HUES6 (cell line): ENCODE measurements around the gene C19orf53.
"Not testable (repeated sequence)": the region's sequence is repeated elsewhere in the genome, so short reads cannot be mapped to it uniquely, and the experiment has no call there.

Experiments
- H3K27ac ChIP-seq: 2 replicates; pipeline ENCODE4 v1.7.0; 2013; ENCODE audit warnings: low read depth, mild to moderate bottlenecking, low read length, inconsistent platforms
- H3K27me3 ChIP-seq: 2 replicates; pipeline ENCODE4 v1.6.1; 2013; ENCODE audit warnings: low read length; ENCODE audit not compliant: control insufficient read depth, insufficient read depth
- H3K36me3 ChIP-seq: 2 replicates; pipeline ENCODE4 v1.6.1; 2013; ENCODE audit warnings: low read length; ENCODE audit not compliant: control insufficient read depth, insufficient read depth
- H3K4me1 ChIP-seq: 2 replicates; pipeline ENCODE4 v1.6.1; 2013; ENCODE audit warnings: low read length; ENCODE audit not compliant: control insufficient read depth, insufficient read depth
- H3K4me3 ChIP-seq: 2 replicates; pipeline ENCODE4 v1.5.1; 2013; ENCODE audit warnings: low read depth, low read length
- H3K9ac ChIP-seq: one replicate; pipeline ENCODE4 v1.6.1; 2013; ENCODE audit warnings: mild to moderate bottlenecking, low read length
- H3K9me3 ChIP-seq: 2 replicates; pipeline ENCODE4 v1.6.1; 2013; ENCODE audit warnings: low read depth, low read length; ENCODE audit not compliant: control insufficient read depth, insufficient read depth

Gene C19orf53

DNA sequence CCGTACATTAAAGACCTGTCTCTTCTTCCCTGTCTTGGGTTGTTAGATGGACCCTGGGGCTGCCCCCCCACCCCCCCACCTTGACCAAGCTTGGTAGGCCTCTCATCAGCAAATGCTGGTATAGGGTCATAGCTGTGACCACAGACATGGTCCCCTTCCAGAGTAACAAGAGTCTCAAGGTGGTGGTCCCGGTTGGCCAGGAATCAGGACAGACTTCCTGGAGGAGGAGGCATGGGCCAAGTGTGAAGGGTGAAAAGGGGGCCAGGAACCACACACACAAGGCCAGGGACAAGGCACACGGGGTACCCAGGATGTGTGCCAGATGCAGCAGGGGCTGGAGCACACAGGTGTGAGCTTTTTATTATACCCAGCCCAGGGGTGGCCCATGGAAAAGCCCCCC lies 11.0 kb upstream of the C19orf53 start:
- H3K9me3 ChIP-seq, result no peaks in the 10 kb centered on the region
- H3K9ac ChIP-seq, result no peak overlapping the region
- no peaks in the 10 kb centered on the region for H3K27me3 ChIP-seq
- peaks cover 10% of the 10 kb centered on the region; the same call in 1 of the 2 replicates for H3K4me1 ChIP-seq
- H3K36me3 ChIP-seq, result peaks cover 40% of the 10 kb centered on the region
- H3K27ac ChIP-seq, result no peak overlapping the region
- H3K4me3 ChIP-seq, result no peak overlapping the region

- H3K36me3 ChIP-seq, result peaks cover 38% of the 10 kb centered on the region
- no peaks in the 10 kb centered on the region for H3K9me3 ChIP-seq
- peak within 1 kb of the TSS; percentile 72 for H3K4me3 ChIP-seq
- H3K9ac ChIP-seq, result peak within 1 kb of the TSS; percentile 88
- H3K27ac ChIP-seq, result no peak within 1 kb of the TSS
- H3K4me1 ChIP-seq, result peaks cover 10% of the 10 kb centered on the region; the same call in 1 of the 2 replicates
- no peaks in the 10 kb centered on the region for H3K27me3 ChIP-seq
Measured at GRCh38 chr19:13764101-13764807, 10.0 kb upstream of the C19orf53 start, which contains the start of gene MRI1. TSS of gene MRI1 (plus strand) at chr19:13764522. CDS start at chr19:13764589, 67 bp downstream.

- Histone ChIP-seq H3K27ac (no peak overlapping the region), H3K9ac (peak overlapping the region; percentile 67), H3K4me1 (peaks cover 10% of the 10 kb centered on the region; the same call in 1 of the 2 replicates), H3K36me3 (peaks cover 38% of the 10 kb centered on the region), H3K27me3 (no peaks in the 10 kb centered on the region), H3K9me3 (no peaks in the 10 kb centered on the region), H3K4me3 (peak overlapping the region; percentile 72)
Measured at GRCh38 chr19:13764821-13765394, 9.3 kb upstream of the C19orf53 start.

- Histone ChIP-seq H3K36me3 (peaks cover 35% of the 10 kb centered on the region), H3K27ac (no peak overlapping the region), H3K9ac (peak overlapping the region; percentile 67), H3K4me1 (peaks cover 10% of the 10 kb centered on the region; the same call in 1 of the 2 replicates), H3K9me3 (no peaks in the 10 kb centered on the region), H3K4me3 (peak overlapping the region; percentile 72), H3K27me3 (no peaks in the 10 kb centered on the region)
Measured at GRCh38 chr19:13765395-13766094, 8.7 kb upstream of the C19orf53 start.

GRCh38 chr19:13766095-13766481 lies 8.2 kb upstream of the C19orf53 start:
- H3K27ac ChIP-seq, result no peak overlapping the region
- no peak overlapping the region for H3K9ac ChIP-seq
- no peaks in the 10 kb centered on the region for H3K27me3 ChIP-seq
- H3K36me3 ChIP-seq, result peaks cover 32% of the 10 kb centered on the region
- peaks cover 10% of the 10 kb centered on the region; the same call in 1 of the 2 replicates for H3K4me1 ChIP-seq
- no peak overlapping the region for H3K4me3 ChIP-seq
- no peaks in the 10 kb centered on the region for H3K9me3 ChIP-seq

DNA sequence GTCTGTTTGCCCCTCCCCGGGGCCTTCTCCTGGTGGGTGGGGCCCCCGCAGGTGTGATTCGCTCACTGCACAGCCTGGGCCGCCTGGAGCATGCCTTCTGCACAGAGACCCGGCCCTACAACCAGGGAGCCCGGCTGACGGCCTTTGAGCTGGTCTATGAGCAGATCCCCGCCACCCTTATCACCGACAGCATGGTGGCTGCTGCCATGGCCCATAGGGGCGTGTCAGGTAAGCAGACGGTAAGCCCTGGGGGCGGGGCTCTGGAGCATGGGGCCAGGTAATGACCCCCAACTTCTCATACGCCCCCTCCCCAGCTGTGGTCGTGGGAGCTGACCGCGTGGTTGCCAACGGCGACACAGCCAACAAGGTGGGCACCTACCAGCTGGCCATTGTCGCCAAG lies 5.7 kb upstream of the C19orf53 start:
- Histone ChIP-seq H3K36me3 (peaks cover 25% of the 10 kb centered on the region), H3K4me3 (no peak overlapping the region), H3K9me3 (no peaks in the 10 kb centered on the region), H3K27me3 (no peaks in the 10 kb centered on the region), H3K27ac (no peak overlapping the region), H3K9ac (no peak overlapping the region), H3K4me1 (peaks cover 10% of the 10 kb centered on the region; the same call in 1 of the 2 replicates)

- Histone ChIP-seq H3K27me3 (no peaks in the 10 kb centered on the region), H3K4me1 (peaks cover 8% of the 10 kb centered on the region; the same call in 1 of the 2 replicates), H3K27ac (no peak overlapping the region), H3K9me3 (no peaks in the 10 kb centered on the region), H3K36me3 (peaks cover 25% of the 10 kb centered on the region), H3K4me3 (no peak overlapping the region), H3K9ac (no peak overlapping the region)
Measured at GRCh38 chr19:13770013-13770635, 4.1 kb upstream of the C19orf53 start.

DNA sequence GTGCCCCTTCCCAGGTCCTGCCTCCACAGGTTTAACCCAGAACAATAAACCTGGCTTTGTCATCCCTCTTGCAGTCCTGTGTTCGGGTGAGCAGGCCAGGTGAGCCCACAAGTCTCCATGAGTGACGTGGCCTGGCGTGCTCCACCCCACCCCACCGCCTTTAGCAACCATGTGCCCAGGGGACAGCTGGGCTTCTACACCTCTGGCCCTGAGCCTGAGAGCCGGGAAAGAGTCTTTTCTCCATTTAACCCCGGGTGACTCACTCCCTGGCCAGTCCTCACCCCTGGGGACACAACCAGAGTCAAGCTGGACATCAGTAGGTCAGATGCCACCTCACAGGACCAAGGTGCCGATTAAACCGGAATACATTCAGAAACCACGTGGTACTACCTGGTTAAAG lies 4.1 kb downstream of the C19orf53 start:
- Histone ChIP-seq H3K27ac (no peak overlapping the region), H3K27me3 (no peaks in the 10 kb centered on the region), H3K4me1 (peaks cover 7% of the 10 kb centered on the region; the same call in 1 of the 2 replicates)

GRCh38 chr19:13778847-13779246 lies 4.6 kb downstream of the C19orf53 start:
- Histone ChIP-seq H3K9me3 (no peaks in the 10 kb centered on the region), H3K36me3 (peaks cover 36% of the 10 kb centered on the region), H3K27ac (no peak overlapping the region), H3K4me3 (no peak overlapping the region), H3K27me3 (no peaks in the 10 kb centered on the region), H3K4me1 (peaks cover 7% of the 10 kb centered on the region; the same call in 1 of the 2 replicates), H3K9ac (no peak overlapping the region)

More for the DNA sequence above, 4.1 kb downstream of the C19orf53 start:
- peaks cover 36% of the 10 kb centered on the region for H3K36me3 ChIP-seq
- no peaks in the 10 kb centered on the region for H3K9me3 ChIP-seq
- no peak overlapping the region for H3K9ac ChIP-seq
- no peak overlapping the region for H3K4me3 ChIP-seq

DNA sequence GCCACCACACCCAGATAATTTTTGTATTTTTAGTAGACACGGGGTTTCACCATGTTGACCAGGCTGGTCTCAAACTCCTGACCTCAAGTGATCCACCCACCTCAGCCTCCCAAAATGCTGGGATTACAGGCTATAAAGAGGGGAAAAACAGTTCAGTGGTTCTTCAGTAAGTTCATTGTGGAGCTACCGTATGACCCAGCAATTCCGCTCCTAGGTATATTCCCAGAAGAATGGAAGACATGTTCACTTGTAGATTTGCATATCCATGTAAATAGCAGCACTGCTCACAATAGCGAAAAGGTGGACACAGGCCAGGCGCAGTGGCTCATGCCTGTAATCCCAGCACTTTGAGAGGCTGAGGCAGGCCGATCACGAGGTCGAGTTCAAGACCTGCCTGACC lies 5.5 kb downstream of the C19orf53 start:
- peaks cover 36% of the 10 kb centered on the region for H3K36me3 ChIP-seq
- H3K9ac ChIP-seq, H3K4me1 ChIP-seq, H3K27me3 ChIP-seq, H3K27ac ChIP-seq, H3K4me3 ChIP-seq, H3K9me3 ChIP-seq: not testable (repeated sequence)
